ENCODE data around the gene ZNF230. TPM values are rescaled to one million over a fixed set of nuclear protein-coding genes. Genes with fewer than 3 reads are reported as not detected.

The ZNF230 gene
- total and polyA plus RNA-seq, 9 of the 15 experiments (the other 6 are each of a cell fraction or from before 2014, with no cell fraction given): 1.3 to 4.0 (median 2.2) TPM

GRCh38 chr19:44025217-44025936 lies 22.6 kb downstream of the ZNF230 start, which contains the start of gene ZNF222 (continued):
- TF ChIP-seq PRDM10 (IDR thresholded peaks at IDR 0.05; ENCODE audit: partially characterized antibody) (no peak), MTA3 (IDR thresholded peaks at IDR 0.05; ENCODE audit: borderline replicate concordance) (0 out of 2 replicates have a peak, but pooled peaks have one; percentile 41), FOXJ3 (CRISPR knock-in tag; IDR thresholded peaks at IDR 0.05) (no peak), DNMT1 (IDR thresholded peaks at IDR 0.05) (no peak), XRCC3 (IDR thresholded peaks at IDR 0.05) (no peak), GABPA (tag; conservative IDR thresholded peaks at IDR 0.05; ENCODE audit: low read depth) (peak; percentile 92), FOXK2 (conservative IDR thresholded peaks at IDR 0.05 in 1 of 2, IDR thresholded peaks at IDR 0.05 in 1 of 2; ENCODE audit: low read depth in 2 of 2) (0 out of 4 replicates have a peak, but pooled peaks of 1 of the 2 experiments have one; percentile 36), CREBBP (IDR thresholded peaks at IDR 0.05; ENCODE audit: low read depth, low read length) (no peak), RBM22 (IDR thresholded peaks at IDR 0.05; ENCODE audit: low read depth, low read length, poor library complexity, severe bottlenecking) (no peak), SOX6 (IDR thresholded peaks at IDR 0.05) (peak; percentile 34; the same call in 1 of the 2 replicates), HEY1 (CRISPR knock-in tag; IDR thresholded peaks at IDR 0.05; ENCODE audit: borderline replicate concordance) (no peak), HNRNPUL1 (IDR thresholded peaks at IDR 0.05; ENCODE audit: low read length) (no peak), HMBOX1 (IDR thresholded peaks at IDR 0.05) (0 out of 2 replicates have a peak, but pooled peaks have one; percentile 28), MXI1 (IDR thresholded peaks at IDR 0.05; ENCODE audit: low read depth, low read length) (no peak), DMBX1 (CRISPR knock-in tag; IDR thresholded peaks at IDR 0.05; ENCODE audit: borderline replicate concordance) (no peak), DACH1 (IDR thresholded peaks at IDR 0.05; ENCODE audit: partially characterized antibody) (no peak), ZNF124 (CRISPR knock-in tag; IDR thresholded peaks at IDR 0.05) (no peak), EP400 (IDR thresholded peaks at IDR 0.05) (peak; percentile 43), MCM3 (IDR thresholded peaks at IDR 0.05) (no peak), L3MBTL2 (IDR thresholded peaks at IDR 0.05) (peak; percentile 54), ZNF766 (CRISPR knock-in tag; conservative IDR thresholded peaks at IDR 0.05) (no peak), POLR2A (conservative IDR thresholded peaks at IDR 0.05) (peak; percentile 72), SREBF1 (IDR thresholded peaks at IDR 0.05; ENCODE audit: borderline replicate concordance, low read depth, low read length) (no peak), PHF20 (IDR thresholded peaks at IDR 0.05; ENCODE audit: partially characterized antibody) (peak; percentile 47), MAX (CRISPR knock-in tag; IDR thresholded peaks at IDR 0.05) (no peak), ZNF644 (tag; IDR thresholded peaks at IDR 0.05; ENCODE audit: low read depth) (no peak)

All from K562 (cell line).